Renal cortical epithelial cell (primary cell): ENCODE measurements around the gene LRRK2. TPM values are rescaled to one million over a fixed set of nuclear protein-coding genes. Genes with fewer than 3 reads are reported as not detected.
"Not testable (repeated sequence)": the region's sequence is repeated elsewhere in the genome, so short reads cannot be mapped to it uniquely, and the experiment has no call there.

ENCODE experiments used
- DNase-seq: peaks from one replicate; pipeline ENCODE4 v3.0.0-alpha.2; 2011; ENCODE audit warnings: low read depth
- total RNA-seq: library from RNA; depleted of rRNA; stranded (reverse); fragments of >200 nt; gene quantifications from 2 replicates; pipeline ENCODE4 v1.2.3, GENCODE V29; 2014

LRRK2 gene
- total RNA-seq, 1 donor from 2014 or later: 22.4 TPM

GRCh38 chr12:40248034-40248433 lies 23.2 kb downstream of the LRRK2 start:
- no peak for DNase-seq

GRCh38 chr12:40248585-40249297 lies 23.9 kb downstream of the LRRK2 start:
- DNase-seq: peak; percentile 50

- DNase-seq: not testable (repeated sequence)
These were observed 25.9 kb downstream of the LRRK2 start for GRCh38 chr12:40250652-40251051.

- no peak for DNase-seq
These were observed 29.1 kb downstream of the LRRK2 start for GRCh38 chr12:40253936-40254335.

- no peak for DNase-seq
These were observed 29.8 kb downstream of the LRRK2 start for GRCh38 chr12:40254455-40255085.

- DNase-seq: no peak
These were observed 33.6 kb downstream of the LRRK2 start for GRCh38 chr12:40258371-40258770.

GRCh38 chr12:40261937-40262336 lies 37.1 kb downstream of the LRRK2 start:
- DNase-seq: no peak

- DNase-seq: no peak
These were observed 37.9 kb downstream of the LRRK2 start for GRCh38 chr12:40262657-40263056.

- no peak for DNase-seq
These were observed 39.0 kb downstream of the LRRK2 start for GRCh38 chr12:40263616-40264409.

GRCh38 chr12:40271981-40272664 lies 47.3 kb downstream of the LRRK2 start:
- DNase-seq: no peak

GRCh38 chr12:40281791-40282364 lies 57.1 kb downstream of the LRRK2 start:
- DNase-seq: no peak

GRCh38 chr12:40286583-40286982 lies 61.8 kb downstream of the LRRK2 start:
- peak; percentile 12 for DNase-seq

- peak; percentile 48 for DNase-seq
These were observed 62.7 kb downstream of the LRRK2 start for GRCh38 chr12:40287369-40287975.

- no peak for DNase-seq
These were observed 68.1 kb downstream of the LRRK2 start for GRCh38 chr12:40292788-40293429.

- no peak for DNase-seq
These were observed 73.5 kb downstream of the LRRK2 start for GRCh38 chr12:40298341-40298740.

- DNase-seq: peak; percentile 54
These were observed 75.7 kb downstream of the LRRK2 start for GRCh38 chr12:40300490-40300889.

- no peak for DNase-seq
These were observed 84.2 kb downstream of the LRRK2 start for GRCh38 chr12:40309001-40309400.

GRCh38 chr12:40310211-40310610 lies 85.4 kb downstream of the LRRK2 start:
- DNase-seq: no peak

- DNase-seq: no peak
These were observed 87.4 kb downstream of the LRRK2 start for GRCh38 chr12:40312196-40312595.

- DNase-seq: peak; percentile 21
These were observed 88.3 kb downstream of the LRRK2 start for GRCh38 chr12:40312982-40313576.
